Muscle layer of colon (tissue), 2 donors: ENCODE results near the gene NPFFR1.

Experiments used
- H3K27ac ChIP-seq: one replicate; pipeline ENCODE4 v1.7.0; 2013; ENCODE audit warnings: low read depth, mild to moderate bottlenecking, low read length, moderate library complexity
- H3K27me3 ChIP-seq, 2 donors: one replicate each; pipeline ENCODE4 v1.7.0; 2013; ENCODE audit warnings: low read length in 2 of 2, mild to moderate bottlenecking in 2 of 2; ENCODE audit not compliant: insufficient read depth in 2 of 2, control insufficient read depth in 1 of 2
- H3K36me3 ChIP-seq: one replicate; pipeline ENCODE4 v1.7.0; 2013; ENCODE audit warnings: mild to moderate bottlenecking, low read length; ENCODE audit not compliant: insufficient read depth
- H3K4me1 ChIP-seq: one replicate; pipeline ENCODE4 v1.7.0; 2013; ENCODE audit warnings: mild to moderate bottlenecking, low read length; ENCODE audit not compliant: insufficient read depth
- H3K4me3 ChIP-seq, 2 donors: one replicate each; pipeline ENCODE4 v1.7.0; 2013; ENCODE audit warnings: low read length in 2 of 2, low read depth in 1 of 2, mild to moderate bottlenecking in 1 of 2, moderate library complexity in 1 of 2
- H3K9ac ChIP-seq: one replicate; pipeline ENCODE4 v1.7.0; 2013; ENCODE audit warnings: low read length
- H3K9me3 ChIP-seq: one replicate; pipeline ENCODE4 v1.7.0; 2013; ENCODE audit warnings: mild to moderate bottlenecking, low read length
- donor health status: abdominal sarcoma.
- donor health status: Adenocarcinoma of cecum.

The NPFFR1 gene

DNA sequence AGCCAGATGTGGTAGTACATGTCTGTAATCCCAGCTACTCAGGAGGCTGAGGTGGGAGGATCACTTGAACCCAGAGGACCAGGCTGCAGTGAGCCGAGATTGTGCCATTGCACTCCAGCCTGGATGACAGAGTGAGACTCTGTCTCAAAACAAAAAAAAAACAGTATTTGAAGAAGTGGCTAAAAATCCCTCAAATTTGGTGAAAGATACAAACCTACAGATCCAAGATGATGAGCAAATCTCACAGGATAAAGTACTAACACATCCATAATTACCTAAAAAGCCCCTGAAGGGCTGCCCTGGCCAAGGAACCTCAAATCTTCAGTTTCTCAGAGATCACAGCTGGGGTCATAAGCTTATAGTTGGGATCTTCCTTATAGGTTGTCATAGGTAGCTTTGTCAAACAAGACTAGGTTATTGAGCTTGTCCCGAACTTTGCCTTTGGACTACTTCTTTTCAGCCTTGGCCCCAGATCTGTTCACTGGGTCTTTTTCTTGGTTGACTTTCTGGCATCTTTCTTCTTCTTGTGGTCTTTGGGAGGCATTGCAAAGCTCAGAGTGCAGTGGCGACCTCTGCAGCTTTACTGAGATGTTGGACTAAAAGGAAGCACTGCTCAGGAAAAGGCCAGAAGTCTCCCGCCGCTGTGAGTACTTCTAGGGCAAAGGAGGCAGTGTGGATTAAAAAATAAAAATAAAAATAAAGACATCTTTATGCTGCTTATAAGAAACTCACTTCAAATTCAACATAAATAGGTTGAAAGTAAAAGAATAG is 84.9 kb downstream of the NPFFR1 start:
- Histone ChIP-seq H3K27me3 (no peaks in the 10 kb centered on the region), H3K9ac (no peak overlapping the region), H3K4me3 (no peak overlapping the region), H3K36me3 (peaks cover 20% of the 10 kb centered on the region), H3K4me1 (no peaks in the 10 kb centered on the region), H3K9me3 (no peaks in the 10 kb centered on the region), H3K27ac (no peak overlapping the region)
